ENCODE results near the gene ATG16L2. TPM values are rescaled to one million over a fixed set of nuclear protein-coding genes. Genes with fewer than 3 reads are reported as not detected.

The ATG16L2 gene
- total and polyA plus RNA-seq, 8 donors = 41.5 to 87.3 (median 50.3) TPM

GRCh38 chr11:72813740-72814285 is 398 bp upstream of the ATG16L2 start:
- peak; percentile 86 for ATAC-seq
- TF ChIP-seq, protein P1, sequence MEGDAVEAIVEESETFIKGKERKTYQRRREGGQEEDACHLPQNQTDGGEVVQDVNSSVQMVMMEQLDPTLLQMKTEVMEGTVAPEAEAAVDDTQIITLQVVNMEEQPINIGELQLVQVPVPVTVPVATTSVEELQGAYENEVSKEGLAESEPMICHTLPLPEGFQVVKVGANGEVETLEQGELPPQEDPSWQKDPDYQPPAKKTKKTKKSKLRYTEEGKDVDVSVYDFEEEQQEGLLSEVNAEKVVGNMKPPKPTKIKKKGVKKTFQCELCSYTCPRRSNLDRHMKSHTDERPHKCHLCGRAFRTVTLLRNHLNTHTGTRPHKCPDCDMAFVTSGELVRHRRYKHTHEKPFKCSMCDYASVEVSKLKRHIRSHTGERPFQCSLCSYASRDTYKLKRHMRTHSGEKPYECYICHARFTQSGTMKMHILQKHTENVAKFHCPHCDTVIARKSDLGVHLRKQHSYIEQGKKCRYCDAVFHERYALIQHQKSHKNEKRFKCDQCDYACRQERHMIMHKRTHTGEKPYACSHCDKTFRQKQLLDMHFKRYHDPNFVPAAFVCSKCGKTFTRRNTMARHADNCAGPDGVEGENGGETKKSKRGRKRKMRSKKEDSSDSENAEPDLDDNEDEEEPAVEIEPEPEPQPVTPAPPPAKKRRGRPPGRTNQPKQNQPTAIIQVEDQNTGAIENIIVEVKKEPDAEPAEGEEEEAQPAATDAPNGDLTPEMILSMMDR (IDR thresholded peaks at IDR 0.05) = no peak
- intact Hi-C loops (cut with DNase I) = loop anchor here in 1 of 2 donors (5.0 kb wide), 1 partner anchor 92 kb away; no protein-coding TSS in a partner anchor
- Histone ChIP-seq H3K4me1 (peaks cover 30 to 78% of the 10 kb centered on the region in 2 donors), H3K9me3 (no peaks in the 10 kb centered on the region), H3K27me3 (no peaks in the 10 kb centered on the region), H3K27ac (peak overlapping the region; percentile 86 to 98), H3K4me3 (peak overlapping the region; percentile 79 to 98), H3K36me3 (peaks cover 0 to 29% of the 10 kb centered on the region in 2 donors)
- peak; percentile 84 to 97 (median 88) for DNase-seq

DNA sequence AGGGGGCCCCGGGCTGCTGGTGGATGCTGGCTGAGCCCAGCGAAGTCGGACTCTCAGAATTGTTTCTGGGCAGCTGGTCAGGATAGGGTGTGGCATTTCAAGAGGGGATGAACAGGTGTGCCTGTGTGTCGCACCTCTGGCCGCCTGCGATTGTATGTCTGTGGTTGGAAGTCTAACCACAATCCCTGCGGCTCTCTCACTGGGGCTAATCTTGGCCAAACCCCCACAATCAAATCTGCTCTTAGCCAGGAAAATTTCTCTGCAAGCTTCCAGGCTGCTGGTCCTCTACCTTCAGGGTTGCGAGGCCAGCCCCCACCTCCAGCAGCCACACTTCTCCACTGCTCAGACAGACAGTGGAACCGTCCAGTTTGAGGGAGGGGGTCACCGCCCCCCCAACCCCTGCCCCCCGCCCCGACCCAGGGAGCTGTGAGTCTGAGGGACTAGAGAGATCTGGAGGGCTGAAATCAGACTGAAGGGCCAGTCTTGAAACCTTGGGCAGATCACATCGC is 953 bp downstream of the ATG16L2 start:
- intact Hi-C loops (cut with DNase I) = no loop called here
- peaks cover 30 to 64% of the 10 kb centered on the region in 2 donors for H3K4me1 ChIP-seq
- TF ChIP-seq, protein P1 (IDR thresholded peaks at IDR 0.05) = no peak
- no peaks in the 10 kb centered on the region for H3K27me3 ChIP-seq
- ATAC-seq (peak; percentile 4), DNase-seq (no peak)
- H3K4me3 ChIP-seq = peak overlapping the region; percentile 79 to 98
- peak overlapping the region; percentile 86 to 98 for H3K27ac ChIP-seq
- H3K36me3 ChIP-seq = peaks cover 0 to 30% of the 10 kb centered on the region in 2 donors
- no peaks in the 10 kb centered on the region for H3K9me3 ChIP-seq

GRCh38 chr11:72816404-72816990 is 2.3 kb downstream of the ATG16L2 start:
- DNase-seq (no peak), ATAC-seq (no peak)
- Histone ChIP-seq H3K36me3 (peaks cover 0 to 43% of the 10 kb centered on the region in 2 donors), H3K27me3 (no peaks in the 10 kb centered on the region), H3K4me3 (peak overlapping the region in 1 of 2 donors; percentile 98), H3K27ac (peak overlapping the region in 1 of 2 donors; percentile 98), H3K4me1 (peaks cover 28 to 60% of the 10 kb centered on the region in 2 donors), H3K9me3 (no peaks in the 10 kb centered on the region)
- TF ChIP-seq, protein P1 (IDR thresholded peaks at IDR 0.05) = no peak
- intact Hi-C loops (cut with DNase I) = no loop called here

DNA sequence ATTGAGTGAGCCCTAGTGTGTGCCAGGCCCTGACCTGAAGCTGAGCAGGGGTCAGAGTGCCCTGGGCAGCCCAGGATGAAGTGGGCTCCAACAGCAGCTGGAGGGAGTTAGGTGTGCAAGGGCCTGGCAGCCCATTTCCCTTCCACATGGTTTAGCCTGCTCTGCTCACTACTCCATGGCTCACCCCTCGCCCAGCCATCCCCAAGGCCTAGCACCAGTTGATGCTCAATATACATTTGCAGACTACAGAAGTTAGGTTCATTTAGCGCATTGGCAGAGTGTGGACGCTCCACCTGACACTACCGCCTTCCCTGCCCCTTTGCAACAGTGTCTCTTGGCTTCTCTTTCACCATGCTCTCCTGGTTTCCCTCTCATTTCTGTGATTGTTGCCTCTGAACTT is 3.8 kb downstream of the ATG16L2 start:
- Histone ChIP-seq H3K27me3 (no peaks in the 10 kb centered on the region), H3K27ac (no peak overlapping the region), H3K36me3 (peaks cover 0 to 56% of the 10 kb centered on the region in 2 donors), H3K9me3 (no peaks in the 10 kb centered on the region), H3K4me3 (no peak overlapping the region), H3K4me1 (peaks cover 21 to 50% of the 10 kb centered on the region in 2 donors)
- intact Hi-C loops (cut with DNase I) = no loop called here
- DNase-seq (no peak), ATAC-seq (no peak)
- TF ChIP-seq, protein P1 (IDR thresholded peaks at IDR 0.05) = no peak

- no peaks in the 10 kb centered on the region for H3K27me3 ChIP-seq
- no peak for ATAC-seq
- H3K9me3 ChIP-seq = no peaks in the 10 kb centered on the region
- H3K4me3 ChIP-seq = no peak overlapping the region
- TF ChIP-seq, protein P1 (IDR thresholded peaks at IDR 0.05) = no peak
- H3K36me3 ChIP-seq = peaks cover 0 to 66% of the 10 kb centered on the region in 2 donors
- no peak for DNase-seq
- intact Hi-C loops (cut with DNase I) = no loop called here
- peaks cover 15 to 46% of the 10 kb centered on the region in 2 donors for H3K4me1 ChIP-seq
- H3K27ac ChIP-seq = no peak overlapping the region
Observed at GRCh38 chr11:72818971-72819370, 4.8 kb downstream of the ATG16L2 start.

Measured in left lung (tissue), 10 donors.